Activated CD4-positive, alpha-beta memory T cell treated with anti-CD3 and anti-CD28 coated beads for 36 hours (primary cell): ENCODE results near the gene MED12L. TPM values are rescaled to one million over a fixed set of nuclear protein-coding genes. Genes with fewer than 3 reads are reported as not detected.

Experiments used
- CTCF ChIA-PET: fragments of 350-600 bp; sonication (Branson Sonifier 250); formaldehyde crosslinking; loops from one replicate; lab custom pipeline; 2021; ENCODE audit warnings: antibody characterized with exemption, inconsistent platforms; lab: Charles Lee
- POLR2A ChIA-PET: fragments of 350-600 bp; sonication (Branson Sonifier 250); formaldehyde crosslinking; loops from one replicate; lab custom pipeline; 2021; ENCODE audit warnings: antibody characterized with exemption; lab: Charles Lee
- DNase-seq: peaks from one replicate; pipeline ENCODE4 v3.0.0-alpha.2; 2020
- H3K27ac Mint-ChIP-seq: one replicate; pipeline ENCODE4 v1.8.0; 2021; ENCODE audit warnings: mixed read lengths
- H3K27me3 Mint-ChIP-seq: one replicate; pipeline ENCODE4 v1.8.0; 2021; ENCODE audit warnings: mixed read lengths
- H3K36me3 Mint-ChIP-seq: one replicate; pipeline ENCODE4 v1.8.0; 2021; ENCODE audit warnings: mixed read lengths
- H3K4me1 Mint-ChIP-seq: one replicate; pipeline ENCODE4 v1.8.0; 2021; ENCODE audit warnings: low read depth, mixed read lengths
- H3K4me3 Mint-ChIP-seq: one replicate; pipeline ENCODE4 v1.8.0; 2021; ENCODE audit warnings: mild to moderate bottlenecking, mixed read lengths
- H3K9me3 Mint-ChIP-seq: one replicate; pipeline ENCODE4 v1.8.0; 2021; ENCODE audit warnings: mixed read lengths
- intact Hi-C: fragments of 100-400 bp; cut with micrococcal nuclease; formaldehyde crosslinking; loops from one replicate; pipeline ENCODE4 v1.15.1; 2023
- total RNA-seq, 2 experiments: library from RNA; stranded (reverse); gene quantifications; one replicate each; pipeline ENCODE4 v1.2.3, GENCODE V29; 2021

Gene MED12L
- total RNA-seq, 2 experiments from 2014 or later = 1.5 TPM

- Mint-ChIP-seq H3K27me3 (peaks cover 4% of the 10 kb centered on the region), H3K4me1 (no peaks in the 10 kb centered on the region), H3K4me3 (no peak overlapping the region), H3K9me3 (no peaks in the 10 kb centered on the region), H3K27ac (no peak overlapping the region), H3K36me3 (no peaks in the 10 kb centered on the region)
- no peak for DNase-seq
- POLR2A ChIA-PET = no interaction called here
- intact Hi-C loops = no loop called here
- CTCF ChIA-PET = no interaction called here
Observed at GRCh38 chr3:151404316-151404715, 318.9 kb downstream of the MED12L start.

DNA sequence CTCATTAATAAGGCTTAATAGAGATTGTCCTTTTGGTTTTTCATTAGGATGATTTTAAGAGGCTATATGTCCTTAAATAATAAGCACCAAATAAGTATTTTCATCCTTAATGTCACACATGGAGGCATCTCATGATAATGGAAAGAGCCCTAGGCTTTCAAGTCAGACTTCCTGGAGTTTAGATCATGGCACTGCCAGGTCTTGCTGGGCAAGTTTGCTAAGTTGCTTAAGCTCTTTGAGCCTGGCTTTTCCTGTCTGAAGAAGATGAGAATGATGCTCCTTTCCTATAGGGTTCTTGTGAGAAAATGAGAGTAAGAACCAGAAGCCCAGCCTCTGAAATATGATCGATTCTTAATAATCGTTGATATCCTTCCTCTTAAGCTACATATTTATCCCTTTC is 322.5 kb downstream of the MED12L start:
- Mint-ChIP-seq H3K9me3 (no peaks in the 10 kb centered on the region), H3K27me3 (peaks cover 2% of the 10 kb centered on the region), H3K4me1 (no peaks in the 10 kb centered on the region), H3K4me3 (no peak overlapping the region), H3K36me3 (no peaks in the 10 kb centered on the region), H3K27ac (no peak overlapping the region)
- ChIA-PET CTCF (no interaction called here), POLR2A (no interaction called here)
- DNase-seq = no peak
- intact Hi-C loops = no loop called here

- DNase-seq = no peak
- Mint-ChIP-seq H3K27ac (no peak overlapping the region), H3K36me3 (no peaks in the 10 kb centered on the region), H3K9me3 (peaks cover 3% of the 10 kb centered on the region), H3K27me3 (peaks cover 2% of the 10 kb centered on the region), H3K4me1 (no peaks in the 10 kb centered on the region), H3K4me3 (no peak overlapping the region)
- ChIA-PET POLR2A (no interaction called here), CTCF (no interaction called here)
- intact Hi-C loops = no loop called here
Observed at GRCh38 chr3:151410891-151411559, 325.6 kb downstream of the MED12L start.

DNA sequence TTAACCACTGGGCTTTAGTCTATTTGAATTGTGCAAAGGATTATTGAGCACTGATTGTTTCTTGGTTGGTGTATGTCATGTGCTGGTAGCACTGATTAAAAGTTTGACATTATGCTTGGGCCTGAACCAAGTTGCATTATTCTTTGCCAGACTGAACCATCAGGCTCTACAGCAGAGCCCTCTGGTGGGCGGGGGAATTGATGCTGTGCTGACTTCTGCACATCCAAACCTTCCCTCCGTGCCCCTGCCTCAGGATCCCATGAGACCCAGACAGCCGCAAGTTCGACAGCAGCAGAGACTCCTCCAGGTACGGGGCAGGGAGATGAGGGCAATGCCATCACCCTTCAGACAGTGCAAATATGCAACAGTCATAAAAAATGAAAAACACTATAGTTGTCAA is 327.5 kb downstream of the MED12L start:
- CTCF ChIA-PET = no interaction called here
- Mint-ChIP-seq H3K27ac (no peak overlapping the region), H3K4me1 (no peaks in the 10 kb centered on the region), H3K9me3 (peaks cover 3% of the 10 kb centered on the region), H3K4me3 (no peak overlapping the region), H3K36me3 (no peaks in the 10 kb centered on the region), H3K27me3 (no peaks in the 10 kb centered on the region)
- intact Hi-C loops = no loop called here
- POLR2A ChIA-PET = no interaction called here
- no peak for DNase-seq

DNA sequence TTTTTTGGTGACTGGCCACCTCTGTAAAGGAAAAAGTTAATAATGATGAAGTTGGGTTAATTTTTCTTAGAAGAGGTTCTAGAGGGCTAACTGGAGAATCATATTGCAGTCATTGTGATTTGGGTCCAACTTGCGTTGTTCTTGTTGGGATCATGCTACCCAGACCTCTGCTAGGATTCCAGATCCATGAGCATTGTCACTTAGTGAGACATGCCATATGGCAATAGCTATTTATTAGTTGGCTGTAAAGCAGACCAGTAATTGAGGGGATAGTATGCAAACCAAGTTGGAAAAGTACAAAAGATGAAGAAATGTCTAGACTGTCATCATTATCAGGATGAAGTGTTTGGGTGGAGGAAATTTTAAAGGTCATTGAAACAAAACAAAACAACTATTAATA is 329.8 kb downstream of the MED12L start:
- ChIA-PET CTCF (no interaction called here), POLR2A (no interaction called here)
- H3K36me3 Mint-ChIP-seq = no peaks in the 10 kb centered on the region
- H3K4me3 Mint-ChIP-seq = no peak overlapping the region
- H3K27ac Mint-ChIP-seq = no peak overlapping the region
- peaks cover 3% of the 10 kb centered on the region for H3K9me3 Mint-ChIP-seq
- DNase-seq = no peak
- H3K27me3 Mint-ChIP-seq = no peaks in the 10 kb centered on the region
- no peaks in the 10 kb centered on the region for H3K4me1 Mint-ChIP-seq
- intact Hi-C loops = no loop called here

DNA sequence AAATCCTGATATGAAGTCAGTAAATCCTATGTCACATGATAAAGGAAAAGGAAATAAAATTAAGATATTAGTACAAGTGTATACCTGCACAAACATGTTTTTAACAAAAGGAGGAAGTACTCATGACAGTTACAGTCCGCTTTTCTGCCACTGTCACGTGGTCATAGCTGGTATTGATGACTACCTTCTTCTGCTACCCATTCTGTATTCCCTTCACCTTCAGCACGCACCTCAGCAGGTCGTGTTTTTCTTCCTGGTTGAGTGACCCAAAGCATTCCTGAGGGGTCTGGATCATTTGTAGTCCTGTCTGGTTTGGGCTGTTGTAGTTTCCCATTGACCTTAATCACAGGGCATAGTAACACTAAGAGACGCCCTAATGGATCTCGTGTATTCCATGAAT is 334.3 kb downstream of the MED12L start:
- H3K9me3 Mint-ChIP-seq = no peaks in the 10 kb centered on the region
- no peak overlapping the region for H3K4me3 Mint-ChIP-seq
- H3K27ac Mint-ChIP-seq = no peak overlapping the region
- H3K27me3 Mint-ChIP-seq = peaks cover 2% of the 10 kb centered on the region
- ChIA-PET CTCF (no interaction called here), POLR2A (no interaction called here)
- no peaks in the 10 kb centered on the region for H3K4me1 Mint-ChIP-seq
- intact Hi-C loops = no loop called here
- H3K36me3 Mint-ChIP-seq = no peaks in the 10 kb centered on the region
- DNase-seq = no peak

DNA sequence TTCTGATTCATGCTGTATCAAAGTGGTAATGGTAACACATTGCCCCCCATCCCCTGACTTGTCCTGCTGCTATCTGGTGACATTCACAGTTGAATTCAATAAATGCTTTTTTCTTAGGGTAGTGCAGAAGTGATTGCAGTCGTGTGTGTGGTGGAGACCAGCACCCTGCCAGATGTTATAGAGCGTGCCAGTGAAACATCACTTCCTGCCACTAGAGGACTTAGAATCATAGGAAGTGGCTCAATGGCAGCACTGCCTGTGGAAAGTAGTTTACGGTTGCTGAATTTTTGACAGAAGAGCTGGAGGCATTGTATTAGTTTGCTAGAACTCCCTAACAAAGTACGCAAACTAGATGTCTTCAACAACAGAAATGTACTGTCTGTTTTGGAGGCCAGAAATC is 336.5 kb downstream of the MED12L start:
- H3K27ac Mint-ChIP-seq = no peak overlapping the region
- no peak overlapping the region for H3K4me3 Mint-ChIP-seq
- H3K9me3 Mint-ChIP-seq = no peaks in the 10 kb centered on the region
- H3K4me1 Mint-ChIP-seq = no peaks in the 10 kb centered on the region
- peaks cover 2% of the 10 kb centered on the region for H3K27me3 Mint-ChIP-seq
- no peaks in the 10 kb centered on the region for H3K36me3 Mint-ChIP-seq
- ChIA-PET POLR2A (no interaction called here), CTCF (no interaction called here)
- DNase-seq = no peak
- intact Hi-C loops = no loop called here

- no peak for DNase-seq
Observed at GRCh38 chr3:151423091-151423490, 337.6 kb downstream of the MED12L start.

GRCh38 chr3:151425627-151426340 is 340.3 kb downstream of the MED12L start:
- H3K4me1 Mint-ChIP-seq = no peaks in the 10 kb centered on the region
- ChIA-PET CTCF (interaction anchor here (0.6 to 1.0 kb wide), 2 partner anchors 16 to 39 kb away, joined by 3 read pairs; no protein-coding TSS in a partner anchor), POLR2A (interaction anchor here (1.2 kb wide), 1 partner anchor 16 kb away, joined by 4 read pairs; no protein-coding TSS in a partner anchor)
- no peaks in the 10 kb centered on the region for H3K9me3 Mint-ChIP-seq
- no peak for DNase-seq
- no peak overlapping the region for H3K4me3 Mint-ChIP-seq
- intact Hi-C loops = no loop called here
- H3K36me3 Mint-ChIP-seq = peaks cover under 1% of the 10 kb centered on the region
- H3K27ac Mint-ChIP-seq = no peak overlapping the region
- H3K27me3 Mint-ChIP-seq = peaks cover 2% of the 10 kb centered on the region

More at GRCh38 chr3:151423091-151423490, 337.6 kb downstream of the MED12L start:
- Mint-ChIP-seq H3K4me3 (no peak overlapping the region), H3K4me1 (no peaks in the 10 kb centered on the region), H3K27me3 (peaks cover 2% of the 10 kb centered on the region), H3K9me3 (no peaks in the 10 kb centered on the region), H3K36me3 (no peaks in the 10 kb centered on the region), H3K27ac (no peak overlapping the region)
- intact Hi-C loops = no loop called here
- ChIA-PET POLR2A (no interaction called here), CTCF (interaction anchor here (0.6 kb wide), 1 partner anchor 206 kb away, joined by 3 read pairs; no protein-coding TSS in a partner anchor)

GRCh38 chr3:151426341-151426657 is 340.8 kb downstream of the MED12L start:
- peaks cover 3% of the 10 kb centered on the region for H3K27me3 Mint-ChIP-seq
- no peak for DNase-seq
- CTCF ChIA-PET = interaction anchor here (0.6 to 1.0 kb wide), 2 partner anchors 16 to 38 kb away, joined by 3 read pairs; no protein-coding TSS in a partner anchor
- intact Hi-C loops = no loop called here
- H3K4me3 Mint-ChIP-seq = no peak overlapping the region
- H3K27ac Mint-ChIP-seq = no peak overlapping the region
- no peaks in the 10 kb centered on the region for H3K9me3 Mint-ChIP-seq
- no peaks in the 10 kb centered on the region for H3K4me1 Mint-ChIP-seq
- POLR2A ChIA-PET = no interaction called here
- H3K36me3 Mint-ChIP-seq = peaks cover 2% of the 10 kb centered on the region

- H3K27me3 Mint-ChIP-seq = peaks cover 3% of the 10 kb centered on the region
- H3K4me3 Mint-ChIP-seq = no peak overlapping the region
- no peak for DNase-seq
- intact Hi-C loops = no loop called here
- H3K36me3 Mint-ChIP-seq = peaks cover 2% of the 10 kb centered on the region
- no peaks in the 10 kb centered on the region for H3K9me3 Mint-ChIP-seq
- ChIA-PET POLR2A (no interaction called here), CTCF (no interaction called here)
- H3K27ac Mint-ChIP-seq = no peak overlapping the region
- no peaks in the 10 kb centered on the region for H3K4me1 Mint-ChIP-seq
Observed at GRCh38 chr3:151428386-151428785, 342.9 kb downstream of the MED12L start.

- Mint-ChIP-seq H3K4me1 (no peaks in the 10 kb centered on the region), H3K36me3 (peaks cover 2% of the 10 kb centered on the region), H3K9me3 (no peaks in the 10 kb centered on the region), H3K4me3 (no peak overlapping the region), H3K27ac (no peak overlapping the region), H3K27me3 (peaks cover 1% of the 10 kb centered on the region)
- intact Hi-C loops = no loop called here
- ChIA-PET CTCF (interaction anchor here (0.6 kb wide), 1 partner anchor 37 kb away, joined by 3 read pairs; no protein-coding TSS in a partner anchor), POLR2A (no interaction called here)
- no peak for DNase-seq
Observed at GRCh38 chr3:151430821-151431484, 345.5 kb downstream of the MED12L start.
